GM10847 (cell line): Measurements from ENCODE around the gene NPAS4.

Experiments used
- POLR2A ChIP-seq: IDR thresholded peaks from 2 replicates; pipeline ENCODE4 v1.6.1; 2011; ENCODE audit not compliant: insufficient read length; ENCODE audit errors: extremely low read depth

Gene NPAS4

DNA sequence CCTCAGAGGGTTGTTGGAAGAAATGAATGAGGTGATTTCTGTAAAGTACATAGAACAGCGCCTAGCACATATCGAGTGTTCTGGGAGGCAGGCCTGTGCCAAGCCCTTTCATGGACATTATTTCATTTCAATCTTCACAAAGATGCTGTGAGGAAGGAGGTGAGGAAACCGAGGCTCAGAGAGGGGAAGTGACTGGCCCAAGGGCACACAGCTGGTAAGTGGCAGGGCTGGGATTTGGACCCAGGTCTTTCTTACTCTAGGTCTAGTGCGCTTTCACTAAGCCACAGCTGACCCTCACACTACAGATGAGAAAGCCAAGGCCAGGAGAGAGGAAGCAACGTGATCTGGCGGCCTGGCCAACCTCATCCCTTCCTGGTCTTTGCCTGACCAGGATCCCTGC is 47.9 kb downstream of the NPAS4 start:
- no peak for TF ChIP-seq POLR2A

GRCh38 chr11:66469441-66469840 is 48.6 kb downstream of the NPAS4 start:
- no peak for TF ChIP-seq POLR2A

DNA sequence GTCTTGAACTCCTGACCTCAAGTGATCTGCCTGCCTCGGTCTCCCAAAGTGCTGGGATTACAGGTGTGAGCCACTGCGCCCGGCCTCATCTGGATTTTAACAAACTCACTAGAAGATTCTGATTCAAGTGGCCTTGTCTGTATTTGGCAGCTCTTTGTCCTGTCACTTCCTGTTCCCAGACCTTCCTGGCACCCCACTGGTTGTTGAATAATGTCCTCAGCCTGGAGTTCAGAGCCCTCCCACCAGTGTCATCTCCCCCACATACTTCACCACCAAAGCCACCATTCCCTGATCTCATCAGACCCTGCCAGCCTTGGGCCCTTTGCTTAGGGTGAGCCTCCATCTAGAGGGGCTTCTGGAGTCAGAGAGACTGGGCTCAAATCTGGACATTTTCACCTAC is 49.2 kb downstream of the NPAS4 start:
- TF ChIP-seq POLR2A: no peak

DNA sequence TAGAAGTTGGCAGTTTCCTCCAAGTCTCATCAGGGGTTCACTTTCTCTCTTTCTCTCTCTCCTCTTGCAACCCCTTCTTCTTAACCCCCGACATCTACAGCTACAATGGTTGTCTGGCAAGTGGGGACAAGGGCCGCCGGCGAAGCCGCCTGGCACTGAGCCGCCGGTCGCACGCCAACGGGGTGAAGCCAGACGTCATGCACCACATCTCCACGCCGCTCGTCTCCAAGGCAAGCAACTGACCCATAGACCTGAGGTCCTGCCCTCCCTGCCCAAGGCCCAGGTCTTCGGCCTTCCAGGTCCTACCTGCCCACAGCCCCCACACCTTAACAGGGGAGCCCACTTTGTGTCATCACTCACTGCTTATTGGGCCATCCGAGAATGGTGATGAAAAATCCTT is 50.3 kb downstream of the NPAS4 start:
- TF ChIP-seq POLR2A: no peak

DNA sequence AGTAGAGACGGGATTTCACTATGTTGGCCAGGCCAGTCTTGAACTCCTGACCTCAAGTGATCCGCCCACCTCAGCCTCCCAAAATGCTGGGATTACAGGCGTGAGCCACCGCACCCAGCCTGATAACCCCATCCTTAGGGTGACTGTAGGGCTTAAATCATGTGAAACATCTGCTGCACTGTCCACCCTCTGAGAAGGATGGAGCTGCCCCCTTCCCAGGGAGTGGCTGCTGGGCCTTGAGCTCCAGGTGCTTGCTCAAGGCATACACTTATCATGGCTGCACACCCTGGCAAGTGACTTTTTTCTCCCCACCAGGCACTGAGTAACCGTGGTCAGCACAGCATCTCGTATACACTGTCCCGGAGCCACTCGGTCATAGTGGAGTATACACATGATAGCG is 51.2 kb downstream of the NPAS4 start:
- TF ChIP-seq POLR2A: no peak

GRCh38 chr11:66473167-66473566 is 52.3 kb downstream of the NPAS4 start:
- no peak for TF ChIP-seq POLR2A

- no peak for TF ChIP-seq POLR2A
Observed at GRCh38 chr11:66473608-66474515, 53.0 kb downstream of the NPAS4 start.

- no peak for TF ChIP-seq POLR2A
Observed at GRCh38 chr11:66475349-66476172, 54.7 kb downstream of the NPAS4 start.
